ENCODE measurements around the gene NEMF. TPM values are rescaled to one million over a fixed set of nuclear protein-coding genes. Genes with fewer than 3 reads are reported as not detected.
"Not testable (repeated sequence)": the region's sequence is repeated elsewhere in the genome, so short reads cannot be mapped to it uniquely, and the experiment has no call there.

Gene NEMF
- total RNA-seq, 1 experiment from 2014 or later: 35.8 TPM

DNA sequence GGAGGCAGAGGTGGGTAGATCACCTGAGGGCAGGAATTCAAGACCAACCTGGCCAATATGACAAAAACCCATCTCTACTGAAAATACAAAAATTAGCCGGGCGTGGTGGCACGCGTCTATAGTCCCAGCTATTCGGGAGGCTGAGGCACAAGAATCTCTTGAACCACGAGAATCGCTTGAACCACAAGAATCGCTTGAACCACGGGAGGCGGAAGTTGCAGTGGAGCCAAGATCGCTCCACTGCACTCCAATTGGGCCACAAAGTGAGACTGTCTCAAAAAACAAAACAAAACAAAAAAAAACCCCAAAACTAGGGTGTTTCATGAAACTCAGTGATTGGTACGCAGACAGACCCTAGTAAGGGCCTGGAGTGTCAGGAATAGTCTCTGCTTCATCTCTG lies 33.9 kb upstream of the NEMF start:
- H3K4me3 ChIP-seq (ENCODE audit: insufficient read depth, low read depth, low read length): no peak overlapping the region
- no peak for DNase-seq
- no peaks in the 10 kb centered on the region for H3K27me3 ChIP-seq (ENCODE audit: control insufficient read depth, insufficient read depth, low read length)
- no peaks in the 10 kb centered on the region for H3K36me3 ChIP-seq (replicated peaks; ENCODE audit: control insufficient read depth, insufficient read depth, low read length)

DNA sequence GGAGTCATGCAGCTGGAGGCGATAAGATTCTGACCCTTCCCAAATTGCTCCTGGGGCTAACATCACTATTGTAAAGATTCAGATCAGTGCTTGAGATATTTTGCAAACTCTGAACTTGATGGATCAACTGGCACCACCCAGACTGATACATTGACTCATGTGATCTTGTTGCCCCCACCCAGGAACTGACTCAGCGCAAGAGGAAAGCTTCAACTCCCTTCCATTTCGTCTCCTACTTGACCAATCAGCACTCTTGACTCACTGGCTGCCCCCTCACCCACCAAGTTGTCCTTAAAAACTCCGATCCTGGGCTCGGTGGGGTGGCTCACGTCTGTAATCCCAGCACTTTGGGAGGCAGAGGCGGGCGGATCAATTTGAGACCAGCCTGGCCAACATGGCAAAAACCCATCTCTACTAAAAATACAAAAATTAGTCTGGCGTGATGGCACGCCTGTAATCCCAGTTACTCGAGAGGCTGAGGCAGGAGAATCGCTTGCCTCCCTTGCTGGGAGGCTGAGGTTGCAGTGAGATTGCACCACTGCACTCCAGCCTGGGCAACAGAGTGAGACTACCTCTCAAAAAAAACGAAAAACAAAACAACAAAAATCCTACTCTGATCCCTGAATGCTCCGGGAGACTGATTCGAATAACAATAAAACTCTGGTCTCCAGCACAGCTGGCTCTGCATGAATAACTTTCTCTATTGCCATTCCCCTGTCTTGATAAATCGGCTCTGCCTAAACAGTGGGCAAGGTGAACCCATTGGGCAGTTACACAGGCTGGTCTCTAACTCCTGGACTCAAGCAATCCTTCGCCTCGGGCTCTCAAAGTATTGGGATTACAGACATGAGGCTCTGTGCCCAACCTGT lies 30.5 kb upstream of the NEMF start:
- Histone ChIP-seq H3K27me3 (ENCODE audit: control insufficient read depth, insufficient read depth, low read length) (no peaks in the 10 kb centered on the region), H3K4me3 (ENCODE audit: insufficient read depth, low read depth, low read length) (no peak overlapping the region), H3K36me3 (replicated peaks; ENCODE audit: control insufficient read depth, insufficient read depth, low read length) (no peaks in the 10 kb centered on the region)
- no peak for DNase-seq

DNA sequence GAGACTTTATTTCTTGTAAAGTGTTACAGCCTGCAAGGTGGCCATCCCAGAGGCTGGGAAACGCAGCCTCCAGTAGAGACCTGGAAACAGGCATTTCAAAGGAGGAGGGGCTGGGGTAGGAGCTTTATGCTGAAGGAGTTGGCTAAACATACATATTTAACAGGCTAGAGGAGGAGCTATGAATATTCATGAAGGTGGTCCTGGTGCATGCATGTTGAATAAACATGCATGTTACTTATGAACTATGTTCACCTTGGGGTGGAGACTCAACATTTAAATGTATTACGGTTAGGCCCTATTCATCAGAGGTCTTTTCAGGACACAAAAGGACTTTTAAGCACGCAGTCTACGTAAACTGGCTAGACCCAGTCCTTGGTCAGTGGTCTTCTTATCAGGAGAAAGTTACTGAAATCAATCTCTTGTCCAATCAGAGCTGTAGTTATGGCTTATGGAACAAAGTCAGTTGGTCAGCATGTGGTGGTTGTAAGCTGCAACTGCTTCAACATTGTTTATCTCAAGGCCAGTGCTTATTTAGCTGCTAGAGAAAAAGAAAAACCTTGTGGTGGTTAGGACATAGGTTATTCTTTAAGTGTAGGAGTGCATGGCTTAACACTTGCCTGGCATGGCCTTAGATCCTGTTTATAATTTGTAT lies 28.9 kb upstream of the NEMF start:
- Histone ChIP-seq H3K36me3 (replicated peaks; ENCODE audit: control insufficient read depth, insufficient read depth, low read length) (no peaks in the 10 kb centered on the region), H3K27me3 (ENCODE audit: control insufficient read depth, insufficient read depth, low read length) (no peaks in the 10 kb centered on the region), H3K4me3 (ENCODE audit: insufficient read depth, low read depth, low read length) (no peak overlapping the region)
- DNase-seq: no peak

DNA sequence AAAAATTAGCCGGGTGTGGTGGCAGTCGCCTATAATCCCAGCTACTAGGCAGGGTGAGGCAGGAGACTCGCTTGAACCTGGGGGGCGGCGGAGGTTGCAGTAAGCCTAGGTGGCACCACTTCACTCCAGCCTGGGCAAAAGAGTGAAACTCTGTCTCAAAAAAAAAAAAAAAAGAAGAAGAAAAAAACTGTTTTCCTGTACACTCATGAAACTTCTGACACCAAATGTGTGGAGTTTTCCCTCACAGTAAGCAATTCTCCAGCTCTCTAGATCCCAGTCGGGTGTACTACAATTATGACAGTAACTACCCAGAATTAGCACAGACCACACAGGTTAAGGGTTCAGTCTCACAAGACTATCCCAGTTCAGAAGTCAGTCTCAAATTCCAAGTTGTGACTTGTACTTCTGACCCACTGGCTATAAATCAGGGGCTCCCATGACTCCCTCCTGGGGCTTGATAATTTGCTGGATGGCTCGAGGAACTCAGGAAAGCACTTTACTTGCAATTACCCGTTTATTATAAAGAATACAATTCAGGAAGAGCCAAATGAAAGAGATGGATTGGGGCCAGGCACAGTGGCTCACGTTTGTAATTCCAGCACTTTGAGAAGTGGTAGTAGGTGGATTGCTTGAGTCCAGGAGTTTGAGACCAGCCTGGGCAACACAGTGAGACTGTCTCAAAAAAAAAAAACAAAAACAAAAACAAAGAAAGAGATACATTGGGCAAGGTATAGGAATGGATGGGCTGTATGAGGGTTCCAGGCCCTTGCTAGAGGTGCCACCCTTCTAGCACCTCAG lies 27.9 kb upstream of the NEMF start:
- Histone ChIP-seq H3K36me3 (replicated peaks; ENCODE audit: control insufficient read depth, insufficient read depth, low read length) (no peaks in the 10 kb centered on the region), H3K4me3 (ENCODE audit: insufficient read depth, low read depth, low read length) (no peak overlapping the region), H3K27me3 (ENCODE audit: control insufficient read depth, insufficient read depth, low read length) (no peaks in the 10 kb centered on the region)
- no peak for DNase-seq

DNA sequence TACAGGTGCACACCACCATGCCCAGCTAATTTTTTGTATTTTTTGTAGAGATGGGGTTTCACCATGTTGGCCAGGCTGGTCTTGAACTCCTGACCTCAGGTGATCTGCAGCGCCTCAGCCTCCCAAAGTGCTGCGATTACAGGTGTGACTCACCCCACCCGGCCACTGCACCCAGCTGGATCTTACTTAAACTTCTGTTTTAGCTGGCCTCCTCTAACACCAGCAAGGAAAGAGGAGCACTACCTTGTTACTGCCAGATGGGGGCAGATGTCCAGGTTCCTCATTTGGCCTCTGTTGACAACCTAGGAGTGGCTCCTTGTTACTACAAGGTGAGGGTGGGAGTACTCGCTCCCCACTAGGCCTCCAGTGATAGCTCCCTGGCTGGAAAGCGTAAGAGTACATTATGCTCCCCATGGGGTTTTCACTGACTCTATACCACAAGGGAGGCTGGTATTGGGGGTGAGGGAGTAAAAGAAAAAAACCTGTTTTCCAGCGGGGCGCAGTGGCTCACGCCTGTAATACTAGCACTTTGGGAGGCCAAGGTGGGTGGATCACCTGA lies 27.1 kb upstream of the NEMF start:
- H3K27me3 ChIP-seq (ENCODE audit: control insufficient read depth, insufficient read depth, low read length): no peaks in the 10 kb centered on the region
- H3K36me3 ChIP-seq (replicated peaks; ENCODE audit: control insufficient read depth, insufficient read depth, low read length): no peaks in the 10 kb centered on the region
- peak; percentile 54 for DNase-seq
- no peak overlapping the region for H3K4me3 ChIP-seq (ENCODE audit: insufficient read depth, low read depth, low read length)

DNA sequence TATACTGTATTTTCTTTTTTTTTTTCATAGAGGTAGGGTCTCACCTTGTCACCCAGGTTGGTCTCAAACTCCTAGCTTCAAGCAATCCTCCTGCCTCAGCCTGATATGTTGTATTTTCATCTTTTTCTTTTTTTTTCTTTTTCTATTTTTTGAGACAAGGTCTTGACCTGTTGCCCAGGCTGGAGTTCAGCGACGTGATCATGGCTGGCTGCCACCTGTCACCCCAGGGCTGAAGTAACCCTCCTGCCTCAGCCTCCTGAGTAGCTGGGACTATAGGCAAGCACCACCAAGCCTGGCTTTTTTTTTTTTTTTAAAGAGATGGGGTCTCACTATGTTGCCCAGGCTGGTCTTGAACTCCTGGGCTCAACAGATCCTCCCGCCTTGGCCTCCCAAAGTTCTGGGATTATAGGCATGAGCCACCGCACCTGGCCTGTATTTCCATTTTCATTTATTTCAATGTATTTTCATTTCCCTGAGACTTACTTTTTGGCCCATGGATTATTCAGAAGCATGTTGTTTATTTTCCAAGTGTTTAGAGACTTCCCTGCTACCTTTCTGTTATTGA lies 24.1 kb upstream of the NEMF start:
- Histone ChIP-seq H3K27me3 (ENCODE audit: control insufficient read depth, insufficient read depth, low read length) (no peaks in the 10 kb centered on the region), H3K4me3 (ENCODE audit: insufficient read depth, low read depth, low read length) (no peak overlapping the region), H3K36me3 (replicated peaks; ENCODE audit: control insufficient read depth, insufficient read depth, low read length) (no peaks in the 10 kb centered on the region)
- DNase-seq: no peak

DNA sequence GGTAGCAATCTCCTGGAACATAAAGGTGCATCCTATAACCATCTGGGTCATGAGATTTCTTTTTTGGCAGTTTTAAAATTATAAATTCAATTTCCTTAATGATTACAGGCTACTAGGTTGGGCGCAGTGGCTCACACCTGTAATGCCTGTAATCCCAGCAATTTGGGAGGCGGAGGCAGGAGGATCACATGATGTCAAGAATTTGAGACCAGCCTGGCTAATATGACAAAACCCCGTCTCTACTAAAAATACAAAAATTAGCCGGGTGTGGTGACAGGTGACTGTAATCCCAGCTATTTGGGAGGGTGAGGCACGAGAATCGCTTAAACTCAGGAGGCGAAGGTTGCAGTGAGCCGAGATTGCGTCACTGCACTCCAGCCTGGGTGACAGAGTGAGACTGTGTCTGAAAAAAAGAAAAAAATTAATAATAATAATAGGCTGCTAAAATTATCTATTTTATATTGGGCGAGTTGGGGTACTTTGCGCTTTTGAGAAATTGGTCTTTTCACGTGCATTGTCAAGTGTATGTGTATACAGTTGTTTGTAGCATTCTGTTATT lies 23.1 kb upstream of the NEMF start:
- Histone ChIP-seq H3K36me3 (replicated peaks; ENCODE audit: control insufficient read depth, insufficient read depth, low read length) (no peaks in the 10 kb centered on the region), H3K4me3 (ENCODE audit: insufficient read depth, low read depth, low read length) (no peak overlapping the region), H3K27me3 (ENCODE audit: control insufficient read depth, insufficient read depth, low read length) (no peaks in the 10 kb centered on the region)
- DNase-seq: no peak

DNA sequence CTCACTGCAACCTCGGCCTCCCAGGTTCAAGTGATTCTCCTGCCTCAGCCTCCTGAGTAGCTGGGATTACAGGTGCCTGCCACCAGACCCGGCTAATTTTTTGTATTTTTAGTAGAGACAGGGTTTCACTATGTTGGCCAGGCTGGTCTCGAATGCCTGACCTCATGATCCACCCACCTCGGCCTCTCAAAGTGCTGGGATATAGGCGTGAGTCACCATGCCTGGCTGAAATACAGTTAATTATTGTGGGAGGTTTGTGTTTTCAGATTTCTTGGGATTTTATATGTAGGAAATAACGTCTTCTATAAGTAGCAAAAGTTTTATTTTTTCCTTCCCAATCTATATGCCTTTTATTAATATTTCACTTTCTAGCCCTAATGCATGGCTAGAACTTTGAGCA lies 21.0 kb upstream of the NEMF start:
- not testable (repeated sequence) for H3K27me3 ChIP-seq (ENCODE audit: control insufficient read depth, insufficient read depth, low read length); DNase-seq; H3K36me3 ChIP-seq (replicated peaks; ENCODE audit: control insufficient read depth, insufficient read depth, low read length); H3K4me3 ChIP-seq (ENCODE audit: insufficient read depth, low read depth, low read length)

DNA sequence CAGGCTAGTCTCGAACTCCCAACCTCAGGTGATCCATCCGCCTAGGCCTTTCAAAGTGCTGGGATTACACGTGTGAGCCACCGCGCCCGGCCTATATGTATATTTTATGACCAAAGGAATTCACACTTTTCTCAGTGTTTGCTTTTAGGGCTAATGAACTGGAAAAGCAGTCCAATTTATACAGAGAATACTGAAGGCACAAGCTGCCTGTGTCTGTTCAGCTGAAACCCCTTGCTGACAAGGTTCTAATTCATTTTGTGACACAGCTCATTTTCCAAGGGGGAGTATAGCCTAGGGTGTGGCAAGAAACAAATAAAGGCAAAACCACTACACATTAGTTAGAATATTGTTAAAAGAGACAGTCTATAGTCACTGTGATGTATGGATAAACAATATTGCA lies 18.3 kb upstream of the NEMF start:
- H3K36me3 ChIP-seq (replicated peaks; ENCODE audit: control insufficient read depth, insufficient read depth, low read length): no peaks in the 10 kb centered on the region
- H3K4me3 ChIP-seq (ENCODE audit: insufficient read depth, low read depth, low read length): no peak overlapping the region
- no peaks in the 10 kb centered on the region for H3K27me3 ChIP-seq (ENCODE audit: control insufficient read depth, insufficient read depth, low read length)
- DNase-seq: no peak

DNA sequence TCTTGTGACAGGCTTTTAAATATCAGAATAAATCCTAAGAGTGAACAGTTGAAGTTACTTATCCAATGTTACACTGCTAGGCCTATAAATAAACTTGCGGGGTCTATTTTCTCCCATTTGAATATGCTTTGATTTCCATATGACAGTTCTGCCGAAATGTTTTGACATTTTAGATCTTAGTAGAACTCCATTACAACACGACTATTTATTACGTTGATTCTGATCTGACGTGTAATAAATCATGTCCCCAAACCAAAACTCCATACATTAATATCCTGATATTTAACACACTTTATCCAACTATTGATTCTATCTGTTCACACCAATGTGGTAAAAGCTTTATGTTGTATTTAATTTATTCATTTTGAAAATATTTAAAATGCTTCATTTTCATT lies 16.1 kb upstream of the NEMF start:
- H3K4me3 ChIP-seq (ENCODE audit: insufficient read depth, low read depth, low read length): peak overlapping the region; percentile 39
- DNase-seq: no peak
- H3K36me3 ChIP-seq (replicated peaks; ENCODE audit: control insufficient read depth, insufficient read depth, low read length): no peaks in the 10 kb centered on the region

DNA sequence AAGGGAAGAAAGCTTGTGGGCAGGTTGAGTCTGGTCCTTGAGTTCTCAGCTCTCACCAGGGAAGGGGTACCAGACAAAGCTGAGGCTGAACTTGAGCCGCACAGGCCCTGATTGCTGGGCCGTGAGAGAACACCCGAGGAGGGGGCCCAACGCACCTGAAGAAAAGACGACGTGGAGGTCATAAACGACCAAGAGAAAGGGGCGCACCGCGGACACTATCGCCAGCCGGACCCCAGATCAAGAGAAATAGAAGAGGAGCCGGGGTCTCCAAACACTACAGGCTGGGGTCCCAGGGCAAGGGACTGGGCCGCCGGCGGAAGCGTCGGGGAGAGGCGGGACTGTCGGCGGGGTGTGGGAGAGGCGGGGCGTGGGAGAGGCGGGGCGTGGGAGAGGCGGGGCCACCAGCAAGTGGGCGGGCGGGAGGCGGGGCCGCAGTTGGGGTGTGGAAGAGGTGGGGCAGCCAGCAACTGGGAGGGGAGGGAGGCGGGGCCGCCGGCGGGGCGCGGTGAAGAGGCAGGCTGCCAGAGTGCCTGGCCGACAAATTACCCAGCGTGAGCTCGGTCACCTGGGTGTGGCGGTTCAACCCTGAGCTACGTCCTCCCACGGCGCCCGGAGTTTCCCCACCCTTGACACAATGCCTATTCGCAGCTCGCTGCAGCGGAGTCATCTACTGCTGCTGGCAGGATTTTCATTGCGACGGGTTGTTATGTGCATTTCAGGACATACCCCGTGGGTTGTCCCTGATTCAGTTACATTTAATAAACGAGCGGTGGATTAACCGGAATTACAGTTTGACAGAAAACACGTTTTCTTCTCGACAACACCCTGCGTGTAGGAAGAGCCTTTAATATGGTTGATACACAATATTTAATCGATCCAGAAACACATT lies 15.5 kb upstream of the NEMF start:
- no peaks in the 10 kb centered on the region for H3K36me3 ChIP-seq (replicated peaks; ENCODE audit: control insufficient read depth, insufficient read depth, low read length)

More for the DNA sequence above, 16.1 kb upstream of the NEMF start:
- no peaks in the 10 kb centered on the region for H3K27me3 ChIP-seq (ENCODE audit: control insufficient read depth, insufficient read depth, low read length)

DNA sequence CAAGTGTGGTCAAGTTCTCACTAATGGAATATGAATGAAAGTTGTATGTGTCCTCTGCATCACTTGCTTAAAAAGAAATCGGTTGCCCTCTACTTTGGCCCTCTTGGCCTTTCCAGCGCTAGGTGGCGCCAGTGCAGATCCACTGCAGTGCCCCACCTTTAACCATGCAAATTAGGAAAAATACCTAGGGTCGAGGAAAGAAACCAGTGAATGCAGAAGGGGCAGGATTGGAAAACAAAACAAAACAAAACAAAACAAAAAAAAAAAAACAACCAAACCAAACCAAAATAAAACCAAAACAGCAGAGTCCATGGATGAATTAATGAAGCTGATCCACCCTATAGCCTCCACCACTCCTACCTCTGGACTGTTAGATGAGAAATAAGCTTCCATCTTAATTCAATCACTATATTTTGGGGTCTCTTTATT lies 12.9 kb upstream of the NEMF start:
- Histone ChIP-seq H3K27me3 (ENCODE audit: control insufficient read depth, insufficient read depth, low read length) (no peaks in the 10 kb centered on the region), H3K4me3 (ENCODE audit: insufficient read depth, low read depth, low read length) (no peak overlapping the region), H3K36me3 (replicated peaks; ENCODE audit: control insufficient read depth, insufficient read depth, low read length) (no peaks in the 10 kb centered on the region)
- DNase-seq: peak; percentile 59

More for the DNA sequence above, 15.5 kb upstream of the NEMF start:
- Histone ChIP-seq H3K4me3 (ENCODE audit: insufficient read depth, low read depth, low read length) (peak overlapping the region; percentile 42), H3K27me3 (ENCODE audit: control insufficient read depth, insufficient read depth, low read length) (no peaks in the 10 kb centered on the region)
- peak; percentile 97 for DNase-seq

DNA sequence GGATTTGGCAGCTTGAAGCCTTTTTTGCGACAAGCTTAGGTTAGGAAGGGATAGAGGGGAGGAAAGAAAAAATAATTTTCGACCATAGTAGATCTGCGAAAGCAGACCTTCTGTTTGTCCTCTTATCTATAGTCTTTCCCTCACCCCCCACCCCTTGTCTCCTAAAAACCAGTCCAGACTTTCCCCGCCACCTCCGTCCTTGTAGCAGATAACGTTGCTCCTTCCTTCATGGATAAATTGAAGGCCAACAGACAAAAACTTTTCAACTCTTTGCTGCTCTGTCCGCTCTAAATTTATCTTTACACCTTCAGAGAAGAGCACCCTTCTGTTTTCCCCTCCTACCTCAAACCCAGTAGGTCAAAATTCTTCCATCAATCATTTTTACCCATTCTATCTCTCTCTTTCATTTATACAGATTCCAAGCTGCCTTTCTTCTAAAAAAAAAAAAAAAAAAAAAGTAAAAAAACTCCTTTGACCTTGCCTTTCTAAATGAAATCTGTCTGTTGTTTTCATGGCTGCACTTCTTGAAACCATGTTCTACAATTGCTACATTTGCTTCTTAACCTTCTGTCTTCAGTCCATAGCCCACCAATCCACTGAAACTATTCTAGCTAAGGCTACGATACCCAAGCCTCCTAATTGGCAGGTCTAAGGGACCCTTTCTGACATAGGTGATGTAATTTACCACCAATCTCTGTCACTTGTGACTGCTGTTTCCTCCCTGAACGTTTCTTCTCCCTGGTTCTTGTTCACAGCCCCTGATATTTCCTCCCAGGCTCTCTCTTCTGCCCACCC lies 11.1 kb upstream of the NEMF start:
- no peak for DNase-seq
- H3K4me3 ChIP-seq (ENCODE audit: insufficient read depth, low read depth, low read length): peak overlapping the region; percentile 51
- H3K36me3 ChIP-seq (replicated peaks; ENCODE audit: control insufficient read depth, insufficient read depth, low read length): no peaks in the 10 kb centered on the region
- no peaks in the 10 kb centered on the region for H3K27me3 ChIP-seq (ENCODE audit: control insufficient read depth, insufficient read depth, low read length)
